ENCODE results near the gene CCDC152. TPM values are rescaled to one million over a fixed set of nuclear protein-coding genes. Genes with fewer than 3 reads are reported as not detected.

Gene CCDC152
- total RNA-seq, 1 experiment from 2014 or later: not detected

- Mint-ChIP-seq H3K27ac (ENCODE audit: unreplicated experiment) (no peak overlapping the region), H3K4me1 (ENCODE audit: low read depth, unreplicated experiment) (no peaks in the 10 kb centered on the region), H3K27me3 (ENCODE audit: insufficient read depth, unreplicated experiment) (no peaks in the 10 kb centered on the region), H3K36me3 (ENCODE audit: insufficient read depth, unreplicated experiment) (peaks cover 8% of the 10 kb centered on the region), H3K4me3 (ENCODE audit: unreplicated experiment) (no peak overlapping the region), H3K9me3 (ENCODE audit: unreplicated experiment) (no peaks in the 10 kb centered on the region)
- Histone ChIP-seq H3K27me3 (replicated peaks; ENCODE audit: control insufficient read depth, insufficient read depth, low read length) (no peaks in the 10 kb centered on the region), H3K36me3 (ENCODE audit: control insufficient read depth, insufficient read depth, low read length) (no peaks in the 10 kb centered on the region), H3K9me3 (peaks cover 7% of the 10 kb centered on the region; the same call in 1 of the 2 replicates), H3K4me1 (no peaks in the 10 kb centered on the region; the same call in 1 of the 2 replicates), H3K4me3 (ENCODE audit: low read depth, low read length) (no peak overlapping the region)
- no peak for DNase-seq
- intact Hi-C loops (cut with micrococcal nuclease; ENCODE audit: unreplicated experiment): no loop called here
- BruUV-seq (replicated peaks): no TSS peak
- ChIA-PET POLR2A (no interaction called here), CTCF (no interaction called here)
- TF ChIP-seq CTCF (IDR thresholded peaks at IDR 0.05; ENCODE audit: insufficient read depth in 1 of 2, low read depth in 1 of 2, low read length in 1 of 2, severe bottlenecking in 1 of 2, unreplicated experiment in 1 of 2): no peak
Observed at GRCh38 chr5:42798284-42799240, 41.9 kb downstream of the CCDC152 start.

- Histone ChIP-seq H3K4me3 (ENCODE audit: low read depth, low read length) (no peak overlapping the region), H3K9me3 (peaks cover 7% of the 10 kb centered on the region; the same call in 1 of the 2 replicates), H3K27me3 (replicated peaks; ENCODE audit: control insufficient read depth, insufficient read depth, low read length) (no peaks in the 10 kb centered on the region), H3K36me3 (ENCODE audit: control insufficient read depth, insufficient read depth, low read length) (0 out of 2 replicates have a peak, but pooled peaks cover 2% of the 10 kb centered on the region), H3K4me1 (no peaks in the 10 kb centered on the region; the same call in 1 of the 2 replicates)
- ChIA-PET CTCF (no interaction called here), POLR2A (no interaction called here)
- TF ChIP-seq CTCF (IDR thresholded peaks at IDR 0.05; ENCODE audit: insufficient read depth in 1 of 2, low read depth in 1 of 2, low read length in 1 of 2, severe bottlenecking in 1 of 2, unreplicated experiment in 1 of 2): no peak
- Mint-ChIP-seq H3K27me3 (ENCODE audit: insufficient read depth, unreplicated experiment) (no peaks in the 10 kb centered on the region), H3K4me3 (ENCODE audit: unreplicated experiment) (no peak overlapping the region), H3K9me3 (ENCODE audit: unreplicated experiment) (no peaks in the 10 kb centered on the region), H3K36me3 (ENCODE audit: insufficient read depth, unreplicated experiment) (peaks cover 13% of the 10 kb centered on the region), H3K4me1 (ENCODE audit: low read depth, unreplicated experiment) (no peaks in the 10 kb centered on the region), H3K27ac (ENCODE audit: unreplicated experiment) (no peak overlapping the region)
- intact Hi-C loops (cut with micrococcal nuclease; ENCODE audit: unreplicated experiment): no loop called here
- DNase-seq: no peak
- BruUV-seq (replicated peaks): no TSS peak
Observed at GRCh38 chr5:42799241-42799608, 42.6 kb downstream of the CCDC152 start.

GRCh38 chr5:42799668-42800114, 43.1 kb downstream of the CCDC152 start:
- DNase-seq: no peak
- 0 out of 2 replicates have a peak, but pooled peaks cover 2% of the 10 kb centered on the region for H3K36me3 ChIP-seq (ENCODE audit: control insufficient read depth, insufficient read depth, low read length)
- H3K4me1 ChIP-seq: no peaks in the 10 kb centered on the region; the same call in 1 of the 2 replicates
- Mint-ChIP-seq H3K4me1 (ENCODE audit: low read depth, unreplicated experiment) (no peaks in the 10 kb centered on the region), H3K9me3 (ENCODE audit: unreplicated experiment) (no peaks in the 10 kb centered on the region), H3K27ac (ENCODE audit: unreplicated experiment) (no peak overlapping the region), H3K36me3 (ENCODE audit: insufficient read depth, unreplicated experiment) (peaks cover 14% of the 10 kb centered on the region), H3K4me3 (ENCODE audit: unreplicated experiment) (no peak overlapping the region), H3K27me3 (ENCODE audit: insufficient read depth, unreplicated experiment) (no peaks in the 10 kb centered on the region)
- no TSS peak for BruUV-seq (replicated peaks)
- no peak for TF ChIP-seq CTCF (IDR thresholded peaks at IDR 0.05; ENCODE audit: insufficient read depth in 1 of 2, low read depth in 1 of 2, low read length in 1 of 2, severe bottlenecking in 1 of 2, unreplicated experiment in 1 of 2)
- ChIA-PET POLR2A (no interaction called here), CTCF (no interaction called here)
- peaks cover 7% of the 10 kb centered on the region; the same call in 1 of the 2 replicates for H3K9me3 ChIP-seq
- intact Hi-C loops (cut with micrococcal nuclease; ENCODE audit: unreplicated experiment): no loop called here
- no peak overlapping the region for H3K4me3 ChIP-seq (ENCODE audit: low read depth, low read length)
- no peaks in the 10 kb centered on the region for H3K27me3 ChIP-seq (replicated peaks; ENCODE audit: control insufficient read depth, insufficient read depth, low read length)

All from Caco-2 (cell line).